ENCODE measurements around the gene SOX13. TPM values are rescaled to one million over a fixed set of nuclear protein-coding genes. Genes with fewer than 3 reads are reported as not detected.

The SOX13 gene
- total RNA-seq, 1 donor from 2014 or later, result not detected

- intact Hi-C loops (cut with micrococcal nuclease), result no loop called here
- Mint-ChIP-seq H3K9me3 (no peaks in the 10 kb centered on the region), H3K4me3 (no peak overlapping the region), H3K36me3 (ENCODE audit: low read depth) (no peaks in the 10 kb centered on the region), H3K4me1 (peaks cover 2% of the 10 kb centered on the region), H3K27ac (no peak overlapping the region), H3K27me3 (peaks cover 27% of the 10 kb centered on the region)
- no peak for ATAC-seq (ENCODE audit: low read depth)
- ChIA-PET POLR2A (no interaction called here), CTCF (interaction anchor here (2.1 kb wide), 1 partner anchor 9 kb away, joined by 7 read pairs; no protein-coding TSS in a partner anchor)
- no peak for TF ChIP-seq CTCF (IDR thresholded peaks at IDR 0.05)
- DNase-seq, result no peak
Measured at GRCh38 chr1:204153667-204154066, 80.8 kb downstream of the SOX13 start.

- no peak overlapping the region for H3K4me3 Mint-ChIP-seq
- no peaks in the 10 kb centered on the region for H3K9me3 Mint-ChIP-seq
- DNase-seq (no peak), ATAC-seq (ENCODE audit: low read depth) (no peak)
- POLR2A ChIA-PET, result no interaction called here
- intact Hi-C loops (cut with micrococcal nuclease), result no loop called here
- peaks cover 30% of the 10 kb centered on the region for H3K27me3 Mint-ChIP-seq
- peaks cover 2% of the 10 kb centered on the region for H3K4me1 Mint-ChIP-seq
- H3K36me3 Mint-ChIP-seq (ENCODE audit: low read depth), result no peaks in the 10 kb centered on the region
- no peak for TF ChIP-seq CTCF (IDR thresholded peaks at IDR 0.05)
- CTCF ChIA-PET, result interaction anchor here (2.1 kb wide), 1 partner anchor 8 kb away, joined by 7 read pairs; no protein-coding TSS in a partner anchor
- H3K27ac Mint-ChIP-seq, result no peak overlapping the region
Measured at GRCh38 chr1:204154568-204155255, 81.8 kb downstream of the SOX13 start.

GRCh38 chr1:204155881-204156280 is 83.0 kb downstream of the SOX13 start:
- TF ChIP-seq CTCF (IDR thresholded peaks at IDR 0.05), result no peak
- no peaks in the 10 kb centered on the region for H3K36me3 Mint-ChIP-seq (ENCODE audit: low read depth)
- H3K4me1 Mint-ChIP-seq, result peaks cover under 1% of the 10 kb centered on the region
- CTCF ChIA-PET, result no interaction called here
- intact Hi-C loops (cut with micrococcal nuclease), result no loop called here
- ATAC-seq (ENCODE audit: low read depth) (no peak), DNase-seq (no peak)
- no peak overlapping the region for H3K4me3 Mint-ChIP-seq
- no peak overlapping the region for H3K27ac Mint-ChIP-seq
- H3K27me3 Mint-ChIP-seq, result peaks cover 31% of the 10 kb centered on the region
- POLR2A ChIA-PET, result no interaction called here
- no peaks in the 10 kb centered on the region for H3K9me3 Mint-ChIP-seq

GRCh38 chr1:204157962-204158361 is 85.0 kb downstream of the SOX13 start:
- ATAC-seq (ENCODE audit: low read depth) (no peak), DNase-seq (no peak)
- Mint-ChIP-seq H3K36me3 (ENCODE audit: low read depth) (no peaks in the 10 kb centered on the region), H3K4me1 (no peaks in the 10 kb centered on the region), H3K27ac (no peak overlapping the region), H3K9me3 (no peaks in the 10 kb centered on the region), H3K27me3 (peaks cover 39% of the 10 kb centered on the region), H3K4me3 (no peak overlapping the region)
- intact Hi-C loops (cut with micrococcal nuclease), result no loop called here
- CTCF ChIA-PET, result no interaction called here
- no peak for TF ChIP-seq CTCF (IDR thresholded peaks at IDR 0.05)
- POLR2A ChIA-PET, result no interaction called here

GRCh38 chr1:204161609-204162493 is 88.9 kb downstream of the SOX13 start:
- Mint-ChIP-seq H3K4me3 (no peak overlapping the region), H3K27ac (no peak overlapping the region), H3K9me3 (no peaks in the 10 kb centered on the region), H3K4me1 (no peaks in the 10 kb centered on the region), H3K27me3 (peaks cover 18% of the 10 kb centered on the region), H3K36me3 (ENCODE audit: low read depth) (no peaks in the 10 kb centered on the region)
- intact Hi-C loops (cut with micrococcal nuclease), result loop anchor here (1.0 to 2.0 kb wide), 5 partner anchors 45 to 645 kb away; no protein-coding TSS in a partner anchor
- DNase-seq (no peak), ATAC-seq (ENCODE audit: low read depth) (no peak)
- CTCF ChIA-PET, result interaction anchor here (0.7 to 6.0 kb wide), 16 partner anchors 8 to 645 kb away, joined by 3 to 36 read pairs (median 5); partner anchors contain the start of gene PLEKHA6
- TF ChIP-seq CTCF (IDR thresholded peaks at IDR 0.05), result no peak
- POLR2A ChIA-PET, result no interaction called here

Data from activated B cell treated with CpG ODN at 0.5 μM for 24 hours (primary cell).